Activated naive CD4-positive, alpha-beta T cell treated with anti-CD3 and anti-CD28 coated beads, Interleukin-2, amount 50 U/mL, for 72 hours (primary cell): ENCODE data around the gene C5orf24. TPM values are rescaled to one million over a fixed set of nuclear protein-coding genes. Genes with fewer than 3 reads are reported as not detected.

Experiments
- ATAC-seq, 2 donors: fragments of 150-1000 bp; cut with Tn5 transposase; 2 replicates each; pipeline ENCODE4 v1.10.0; 2021; ENCODE audit warnings: mild to moderate bottlenecking in 2 of 2, moderate library complexity in 2 of 2
- DNase-seq, 2 donors: peaks; one replicate each; pipeline ENCODE4 v3.0.0; 2021 to 2022; ENCODE audit warnings: low spot score in 2 of 2
- H3K27ac Mint-ChIP-seq, 2 donors: one replicate each; pipeline ENCODE4 v1.8.0; 2022; ENCODE audit warnings: mild to moderate bottlenecking in 2 of 2, mixed read lengths in 2 of 2
- H3K36me3 Mint-ChIP-seq, 2 donors: one replicate each; pipeline ENCODE4 v1.8.0; 2022; ENCODE audit warnings: mixed read lengths in 2 of 2
- H3K9me3 Mint-ChIP-seq, 2 donors: one replicate each; pipeline ENCODE4 v1.8.0; 2022; ENCODE audit warnings: mixed read lengths in 2 of 2
- total RNA-seq, 2 donors: library from RNA; stranded (reverse); gene quantifications; one replicate each; pipeline ENCODE4 v1.2.3, GENCODE V29; 2022

The C5orf24 gene
- total RNA-seq, 2 donors from 2014 or later: 32.5 to 36.9 TPM

GRCh38 chr5:134889335-134889734 lies 43.6 kb downstream of the C5orf24 start:
- peaks cover 12 to 14% of the 10 kb centered on the region in 2 donors for H3K36me3 Mint-ChIP-seq
- H3K27ac Mint-ChIP-seq: no peak overlapping the region

GRCh38 chr5:134891473-134891872 lies 45.7 kb downstream of the C5orf24 start:
- no peak for DNase-seq
- H3K27ac Mint-ChIP-seq: no peak overlapping the region
- H3K9me3 Mint-ChIP-seq: no peaks in the 10 kb centered on the region
- ATAC-seq: peak; percentile 29 to 49
- H3K36me3 Mint-ChIP-seq: peaks cover 12 to 14% of the 10 kb centered on the region in 2 donors

More at GRCh38 chr5:134889335-134889734, 43.6 kb downstream of the C5orf24 start:
- ATAC-seq (no peak), DNase-seq (no peak)
- H3K9me3 Mint-ChIP-seq: no peaks in the 10 kb centered on the region

GRCh38 chr5:134892282-134892681 lies 46.5 kb downstream of the C5orf24 start:
- ATAC-seq (no peak), DNase-seq (no peak)
- Mint-ChIP-seq H3K36me3 (peaks cover 12 to 14% of the 10 kb centered on the region in 2 donors), H3K27ac (no peak overlapping the region), H3K9me3 (no peaks in the 10 kb centered on the region)

- DNase-seq (no peak), ATAC-seq (no peak)
- Mint-ChIP-seq H3K36me3 (peaks cover 10 to 12% of the 10 kb centered on the region in 2 donors), H3K9me3 (no peaks in the 10 kb centered on the region), H3K27ac (no peak overlapping the region)
Observed at GRCh38 chr5:134892926-134893325, 47.2 kb downstream of the C5orf24 start.

- DNase-seq (no peak), ATAC-seq (no peak)
- no peaks in the 10 kb centered on the region for H3K9me3 Mint-ChIP-seq
- H3K36me3 Mint-ChIP-seq: peaks cover 10 to 12% of the 10 kb centered on the region in 2 donors
- H3K27ac Mint-ChIP-seq: peak overlapping the region in 1 of 2 donors; percentile 33
Observed at GRCh38 chr5:134893748-134894505, 48.2 kb downstream of the C5orf24 start.

GRCh38 chr5:134902071-134902801 lies 56.5 kb downstream of the C5orf24 start:
- ATAC-seq (no peak), DNase-seq (no peak)
- H3K27ac Mint-ChIP-seq: peak overlapping the region; percentile 12 to 51
- H3K36me3 Mint-ChIP-seq: peaks cover 0 to 6% of the 10 kb centered on the region in 2 donors
- no peaks in the 10 kb centered on the region for H3K9me3 Mint-ChIP-seq

GRCh38 chr5:134904610-134905245 lies 59.0 kb downstream of the C5orf24 start, which contains the start of gene PCBD2:
Gene PCBD2 (plus strand): TSS chr5:134905131. CDS start chr5:134905140, 9 bp downstream.
- peak; percentile 94 to 98 for DNase-seq
- no peaks in the 10 kb centered on the region for H3K9me3 Mint-ChIP-seq
- peak; percentile 85 to 90 for ATAC-seq
- H3K27ac Mint-ChIP-seq: peak within 1 kb of the TSS; percentile 97 to 98
- H3K36me3 Mint-ChIP-seq: peaks cover 0 to 6% of the 10 kb centered on the region in 2 donors

- peaks cover 0 to 6% of the 10 kb centered on the region in 2 donors for H3K36me3 Mint-ChIP-seq
- DNase-seq: peak in 1 of 2 donors; percentile 71
- ATAC-seq: peak; percentile 17 to 36
- H3K27ac Mint-ChIP-seq: peak overlapping the region; percentile 97 to 98
- no peaks in the 10 kb centered on the region for H3K9me3 Mint-ChIP-seq
Observed at GRCh38 chr5:134905246-134905996, 59.7 kb downstream of the C5orf24 start.

GRCh38 chr5:134906811-134907210 lies 61.0 kb downstream of the C5orf24 start:
- DNase-seq (no peak), ATAC-seq (no peak)
- H3K27ac Mint-ChIP-seq: peak overlapping the region; percentile 97 to 98
- no peaks in the 10 kb centered on the region for H3K9me3 Mint-ChIP-seq
- H3K36me3 Mint-ChIP-seq: peaks cover 0 to 6% of the 10 kb centered on the region in 2 donors

Other genes starting within 250 kb of the C5orf24 start
- gene SAR1B, start 213.1 kb upstream of the C5orf24 start, total RNA-seq: 10 to 100 TPM; 44.0 to 47.1 TPM
- 10 to 100 TPM; 36.6 to 40.0 TPM for gene SEC24A, start 197.2 kb upstream of the C5orf24 start, total RNA-seq
- 10 to 100 TPM; 38.2 to 65.1 TPM for gene CAMLG, start 107.4 kb upstream of the C5orf24 start, total RNA-seq
- gene DDX46, start 87.2 kb upstream of the C5orf24 start, total RNA-seq: 100 to 1,000 TPM in 1 of 2 donors, 10 to 100 TPM in 1; 79.4 to 108 TPM
- 10 to 100 TPM; 20.1 to 31.8 TPM for gene TXNDC15, start 28.4 kb downstream of the C5orf24 start, total RNA-seq
- 10 to 100 TPM in 1 of 2 donors, 1 to 10 TPM in 1; 5.7 to 14.1 TPM for gene PCBD2, start 59.2 kb downstream of the C5orf24 start, total RNA-seq
- gene CATSPER3, start 121.9 kb downstream of the C5orf24 start, total RNA-seq: under 1 TPM; 0.23 to 0.51 TPM
- under 1 TPM in 1 of 2 donors, not detected in 1; 0.62 TPM for gene PITX1, start 188.3 kb downstream of the C5orf24 start, total RNA-seq